Right lobe of liver (tissue), 6 donors: Measurements from ENCODE around the gene UCN2. TPM values are rescaled to one million over a fixed set of nuclear protein-coding genes. Genes with fewer than 3 reads are reported as not detected.
A peak's percentile ranks its signal among the peaks of the same experiment; 100 is the strongest.

Experiments used
- ATAC-seq, 4 donors: fragments of 200-7000 bp; cut with Tn5 transposase; one replicate each; pipeline ENCODE4 v1.9.1; 2020; ENCODE audit warnings: mild to moderate bottlenecking in 4 of 4, moderate library complexity in 4 of 4
- DNase-seq, 3 donors: peaks; one replicate each; pipeline ENCODE4 v3.0.0-alpha.2; 2020
- H3K27ac ChIP-seq, 3 donors: fragments of 200-600 bp; one replicate each; pipeline ENCODE4 v1.8.0; 2022
- H3K27me3 ChIP-seq, 2 donors: fragments of 200-600 bp; one replicate each; pipeline ENCODE4 v1.8.0; 2022
- H3K36me3 ChIP-seq, 4 donors: fragments of 200-600 bp; sonication (generic) in 1 of 4; one replicate each; pipeline versions ENCODE4 v1.5.1 to v1.8.0; 2017 to 2022; ENCODE audit warnings: control low read depth in 1 of 4
- H3K4me1 ChIP-seq, 4 donors: fragments of 200-600 bp; sonication (generic) in 1 of 4; one replicate each; pipeline versions ENCODE4 v1.5.1 to v1.8.0; 2017 to 2022; ENCODE audit warnings: control low read depth in 1 of 4
- H3K4me3 ChIP-seq, 3 donors: fragments of 200-600 bp; one replicate each; pipeline ENCODE4 v1.8.0; 2022
- H3K9me3 ChIP-seq, 4 donors: fragments of 200-600 bp; sonication (generic) in 1 of 4; one replicate each; pipeline versions ENCODE4 v1.5.1 to v1.8.0; 2017 to 2022; ENCODE audit warnings: control low read depth in 1 of 4
- CTCF ChIP-seq, 4 donors: fragments of 200-600 bp in 3 of 4; fragments of 450-650 bp in 1 of 4; IDR thresholded peaks; one replicate each; pipeline versions ENCODE4 v1.5.1 to v1.8.0; 2016 to 2022; ENCODE audit warnings: antibody characterized with exemption in 4 of 4, mild to moderate bottlenecking in 2 of 4
- POLR2A ChIP-seq: fragments of 450-650 bp; IDR thresholded peaks from one replicate; pipeline ENCODE4 v1.6.1; 2017; ENCODE audit warnings: antibody characterized with exemption, mild to moderate bottlenecking
- WGBS: methylation state at CpG from one replicate; pipeline ENCODE4 v1.1.6; 2018; ENCODE audit warnings: low coverage, low lambda C conversion rate; ENCODE audit not compliant: insufficient coverage; ENCODE audit errors: missing lambda C conversion rate; 5-methylcytosine and 5-hydroxymethylcytosine counted together
- intact Hi-C, 2 donors: fragments of 100-400 bp; cut with DNase I; formaldehyde crosslinking; loops; one replicate each; pipeline versions ENCODE4 v1.11.2 to v1.14.1; 2022
- total RNA-seq, 6 experiments: library from RNA; depleted of rRNA in 2 of 6; stranded (reverse); fragments of >200 nt in 2 of 6; fragmentation: NEBNext Ultra II Directional in 3 of 6; extraction: Animal tissue kit (Norgen Biotek cat#: 25700) in 3 of 6; gene quantifications; one replicate each; pipeline versions ENCODE4 v1.1.0 to v1.2.4, GENCODE V29; 2016 to 2023
- donor health status: DM: no; HTN: yes; CAD: no.
- donor health status: DM: no; HTN: no; CAD: no.
- donor health status: DM: no; HTN: no; CAD: no.
- donor health status: DM: no; HTN: yes; CAD: no.
- donor health status: DM: no; HTN: yes; CAD: no.

The UCN2 gene
- total RNA-seq, 6 experiments from 2014 or later: not detected

GRCh38 chr3:48565186-48565585 lies 1.6 kb upstream of the UCN2 start:
- H3K4me3 ChIP-seq: no peak overlapping the region
- ATAC-seq: no peak
- H3K9me3 ChIP-seq: no peaks in the 10 kb centered on the region
- no peak for TF ChIP-seq CTCF (IDR thresholded peaks at IDR 0.05)
- no peak for TF ChIP-seq POLR2A
- WGBS: 100% methylated on average over 1 of the region's 11 CpGs
- no peak overlapping the region for H3K27ac ChIP-seq
- H3K36me3 ChIP-seq: no peaks in the 10 kb centered on the region
- no peaks in the 10 kb centered on the region for H3K4me1 ChIP-seq
- intact Hi-C loops: no loop called here
- DNase-seq: no peak
- H3K27me3 ChIP-seq: no peaks in the 10 kb centered on the region

GRCh38 chr3:48564667-48565066 lies 1.1 kb upstream of the UCN2 start:
- intact Hi-C loops: no loop called here
- Histone ChIP-seq H3K36me3 (no peaks in the 10 kb centered on the region), H3K27ac (no peak overlapping the region), H3K4me1 (no peaks in the 10 kb centered on the region), H3K27me3 (no peaks in the 10 kb centered on the region), H3K9me3 (no peaks in the 10 kb centered on the region), H3K4me3 (no peak overlapping the region)
- no peak for ATAC-seq
- TF ChIP-seq POLR2A (no peak), CTCF (IDR thresholded peaks at IDR 0.05) (no peak)
- WGBS: 55% methylated on average over 2 of the region's 11 CpGs
- DNase-seq: no peak

GRCh38 chr3:48564022-48564421 lies 441 bp upstream of the UCN2 start:
- H3K4me1 ChIP-seq: no peaks in the 10 kb centered on the region
- ATAC-seq (peak in 1 of 4 donors; percentile 31), DNase-seq (peak in 1 of 3 donors; percentile 50)
- TF ChIP-seq CTCF (IDR thresholded peaks at IDR 0.05) (no peak), POLR2A (no peak)
- WGBS: 77% methylated on average over 9 of the region's 10 CpGs
- H3K4me3 ChIP-seq: no peak overlapping the region
- H3K27ac ChIP-seq: no peak overlapping the region
- no peaks in the 10 kb centered on the region for H3K27me3 ChIP-seq
- H3K9me3 ChIP-seq: no peaks in the 10 kb centered on the region
- no peaks in the 10 kb centered on the region for H3K36me3 ChIP-seq
- intact Hi-C loops: no loop called here

DNA sequence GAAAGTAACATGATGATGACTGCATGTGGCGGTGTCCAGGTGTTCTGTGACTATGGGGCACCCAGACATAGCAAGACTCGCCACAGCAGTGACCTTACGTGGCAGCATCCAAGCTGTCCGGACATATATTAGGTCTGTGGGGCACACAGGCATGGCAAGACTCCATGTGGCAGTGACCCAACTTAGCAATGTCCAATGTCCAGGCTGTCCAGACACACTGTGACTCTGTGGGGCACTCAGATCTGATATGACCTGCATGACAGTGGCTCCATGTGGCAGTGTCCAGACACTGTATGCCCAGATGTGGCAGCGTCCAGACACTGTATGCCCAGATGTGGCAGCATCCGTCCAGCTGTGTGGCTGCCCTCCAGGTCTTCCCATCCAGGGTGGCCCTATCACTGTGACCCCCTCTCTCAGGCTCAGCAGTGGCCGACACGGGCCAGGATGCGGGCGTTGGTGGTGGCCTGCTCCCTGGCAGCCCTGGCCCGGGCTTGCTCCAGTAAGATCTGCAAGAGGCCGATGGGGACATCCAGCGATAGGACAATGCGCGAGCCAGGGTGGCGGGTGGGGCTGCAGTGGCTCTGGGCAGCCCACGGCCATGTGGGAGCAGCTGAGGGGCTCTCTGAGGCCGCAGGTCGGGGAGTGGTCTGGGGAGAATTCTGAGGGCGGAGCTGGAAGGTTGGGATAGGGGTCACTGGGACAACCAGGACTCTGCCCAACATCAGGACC lies 1.1 kb downstream of the UCN2 start:
- H3K36me3 ChIP-seq: no peaks in the 10 kb centered on the region
- DNase-seq: peak in 1 of 3 donors; percentile 71
- H3K4me1 ChIP-seq: peaks cover 0 to 6% (median 3%) of the 10 kb centered on the region in 4 donors
- H3K4me3 ChIP-seq: no peak overlapping the region
- TF ChIP-seq CTCF (IDR thresholded peaks at IDR 0.05): no peak
- TF ChIP-seq POLR2A: no peak
- H3K9me3 ChIP-seq: no peaks in the 10 kb centered on the region
- peak; percentile 6 to 28 (median 16) for ATAC-seq
- H3K27ac ChIP-seq: no peak overlapping the region
- no peaks in the 10 kb centered on the region for H3K27me3 ChIP-seq
- WGBS: 83% methylated on average over 1 of the region's 20 CpGs
- intact Hi-C loops: no loop called here
